Ramos (cell line): Measurements from ENCODE around the gene LGI4.
"Not testable (repeated sequence)": the region's sequence is repeated elsewhere in the genome, so short reads cannot be mapped to it uniquely, and the experiment has no call there.

Experiments
- in situ Hi-C: fragments of 300-500 bp; cut with MboI; formaldehyde crosslinking; loops from one replicate; pipeline ENCODE4 v1.14.3; 2022; ENCODE audit warnings: low sequenced_read_pairs; ENCODE audit not compliant: unreplicated experiment

LGI4 gene

GRCh38 chr19:35143818-35144217, 9.0 kb upstream of the LGI4 start:
- in situ Hi-C loops: no loop called here

GRCh38 chr19:35143231-35143715, 8.4 kb upstream of the LGI4 start, which contains the start of gene FXYD7:
Gene FXYD7, plus strand, starts transcription at chr19:35143255. Its CDS starts 79 bp downstream, at chr19:35143334.
- in situ Hi-C loops: no loop called here

DNA sequence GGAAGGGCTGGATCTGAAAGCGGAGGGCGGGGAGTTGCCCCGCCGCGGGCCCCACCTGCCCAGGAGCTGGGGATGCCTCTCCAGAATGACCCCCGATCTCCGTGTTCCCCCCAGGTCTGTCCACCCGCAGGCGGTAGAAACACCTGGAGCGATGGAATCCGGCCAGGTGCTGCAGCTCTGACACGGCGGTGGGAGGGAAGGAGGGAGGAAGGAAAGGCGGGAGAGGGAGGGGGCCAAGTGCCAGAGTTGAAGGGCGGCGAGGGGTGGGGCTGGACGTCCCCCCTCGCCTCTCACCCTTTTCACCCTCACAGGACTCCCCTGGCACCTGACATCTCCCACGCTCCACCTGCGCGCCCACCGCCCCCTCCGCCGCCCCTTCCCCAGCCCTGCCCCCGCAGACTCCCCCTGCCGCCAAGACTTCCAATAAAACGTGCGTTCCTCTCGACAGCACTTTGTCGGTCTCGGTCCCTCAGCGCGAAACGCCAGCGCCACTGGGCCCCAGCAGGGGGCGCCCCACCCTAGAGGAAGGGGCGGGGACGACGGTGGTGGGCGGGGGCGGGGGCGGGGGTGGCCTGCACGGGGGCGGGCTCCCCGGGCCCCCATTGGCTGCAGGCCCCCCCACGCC, 7.9 kb upstream of the LGI4 start:
- in situ Hi-C loops: no loop called here

DNA sequence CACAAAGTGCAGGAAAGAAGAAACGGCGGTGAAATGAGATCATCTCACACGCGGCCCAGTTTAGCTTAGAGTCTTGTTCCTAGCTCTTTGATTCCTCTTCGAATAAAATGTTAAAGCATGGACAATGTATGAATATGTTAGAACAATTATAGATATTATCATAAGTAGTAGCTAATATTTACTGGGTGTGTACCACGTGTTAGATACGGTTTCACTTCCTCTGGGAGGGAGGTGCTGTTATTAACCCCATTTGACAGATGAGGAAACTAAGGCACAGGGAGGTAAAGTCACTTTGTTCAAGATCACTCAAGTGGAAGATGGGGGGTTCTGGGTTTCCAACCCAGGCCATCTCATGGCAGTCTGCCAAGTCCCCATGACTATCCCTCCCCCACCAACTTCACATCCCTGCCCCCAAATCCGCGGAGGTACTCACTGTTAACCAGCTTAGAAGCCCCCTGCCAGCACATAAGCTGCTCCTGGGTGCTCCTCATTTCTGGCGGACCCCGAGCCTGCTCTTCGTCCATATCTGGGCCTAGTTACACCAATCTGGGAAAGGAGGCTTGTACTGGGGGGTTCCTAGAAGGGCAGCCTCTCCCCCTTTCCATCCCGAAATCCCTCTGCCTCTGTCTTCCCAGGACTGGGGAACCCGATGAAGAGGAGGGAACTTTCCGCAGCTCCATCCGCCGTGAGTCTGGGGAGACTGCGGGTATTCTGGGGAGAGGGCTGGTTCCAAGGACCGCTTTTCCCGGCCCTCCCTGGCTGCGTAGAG, 7.2 kb upstream of the LGI4 start:
- in situ Hi-C loops: no loop called here

DNA sequence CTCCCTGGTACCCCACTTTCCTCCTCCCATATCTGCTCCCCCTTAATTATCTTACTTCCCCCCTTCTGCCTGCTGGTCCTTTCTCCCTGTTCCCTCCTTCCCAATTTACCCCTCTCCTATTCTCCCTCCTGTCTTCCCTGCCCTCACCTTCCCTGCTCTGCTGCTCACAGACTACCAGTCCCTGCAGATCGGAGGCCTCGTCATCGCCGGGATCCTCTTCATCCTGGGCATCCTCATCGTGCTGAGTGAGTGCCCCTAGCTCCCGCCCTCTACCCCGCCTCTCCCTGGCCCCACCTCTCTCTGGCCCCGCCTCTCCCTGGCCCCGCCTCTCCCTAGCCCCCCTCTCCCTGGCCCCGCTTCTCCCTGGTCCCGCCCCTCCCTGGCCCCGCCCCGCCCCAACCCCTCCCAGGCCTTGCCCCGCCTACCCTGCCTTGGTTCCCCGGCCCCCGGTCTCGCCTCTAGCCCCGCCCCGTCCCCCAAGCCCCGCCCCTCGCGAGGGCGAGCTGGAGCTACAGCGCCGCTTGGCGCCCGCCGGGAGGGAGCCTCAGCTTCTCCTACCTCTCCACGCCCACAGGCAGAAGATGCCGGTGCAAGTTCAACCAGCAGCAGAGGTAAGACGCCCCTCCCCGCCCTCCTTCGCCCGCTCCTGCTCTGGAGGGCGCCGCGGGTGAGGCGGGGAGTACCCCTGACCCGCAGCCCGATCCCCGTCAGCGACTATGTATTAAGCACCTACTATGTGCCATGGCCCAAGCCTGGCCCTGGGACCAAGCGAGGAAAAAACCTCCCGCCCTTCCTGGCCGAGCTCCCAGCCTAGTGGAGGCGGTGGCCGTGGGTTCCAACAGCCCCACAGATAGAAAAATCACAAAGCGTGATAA, 6.3 kb upstream of the LGI4 start:
- in situ Hi-C loops: no loop called here

GRCh38 chr19:35140207-35140961, 5.5 kb upstream of the LGI4 start:
- in situ Hi-C loops: no loop called here

DNA sequence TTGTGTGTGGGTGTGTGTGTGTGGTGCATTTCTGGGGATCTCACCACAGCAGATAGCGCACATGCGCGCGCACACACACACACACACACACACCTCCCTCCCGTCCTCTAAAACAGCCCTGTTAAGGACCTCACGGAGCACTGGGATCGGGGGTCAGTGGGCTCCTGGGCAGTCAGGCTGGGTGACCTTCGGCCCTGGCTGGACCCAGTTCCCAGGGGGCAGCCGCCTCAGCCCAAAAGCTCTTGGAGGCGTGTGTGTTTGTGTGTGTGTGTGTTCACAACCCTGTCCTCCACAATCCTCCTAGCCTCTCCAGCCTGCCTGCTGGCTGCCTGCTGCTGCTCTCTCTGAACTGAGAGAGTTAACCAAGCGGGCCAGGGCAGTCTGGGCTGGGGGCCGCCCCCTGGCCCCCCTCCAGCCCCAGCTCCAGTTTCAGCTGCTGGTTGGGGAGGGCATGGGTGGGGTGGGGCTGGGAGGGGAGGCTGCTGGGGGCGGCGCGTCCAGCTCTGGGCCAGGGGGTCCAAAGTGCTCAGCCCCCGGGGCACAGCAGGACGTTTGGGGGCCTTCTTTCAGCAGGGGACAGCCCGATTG, 3.5 kb upstream of the LGI4 start, which contains the start of gene FXYD1:
TSS of gene FXYD1 (plus strand) at position 520 of the 588 bp plus-strand sequence. CDS start 1,256 bp downstream, outside the sequence.
- in situ Hi-C loops: loop anchor here (5.0 kb wide), 1 partner anchor 76 kb away; no protein-coding TSS in a partner anchor

DNA sequence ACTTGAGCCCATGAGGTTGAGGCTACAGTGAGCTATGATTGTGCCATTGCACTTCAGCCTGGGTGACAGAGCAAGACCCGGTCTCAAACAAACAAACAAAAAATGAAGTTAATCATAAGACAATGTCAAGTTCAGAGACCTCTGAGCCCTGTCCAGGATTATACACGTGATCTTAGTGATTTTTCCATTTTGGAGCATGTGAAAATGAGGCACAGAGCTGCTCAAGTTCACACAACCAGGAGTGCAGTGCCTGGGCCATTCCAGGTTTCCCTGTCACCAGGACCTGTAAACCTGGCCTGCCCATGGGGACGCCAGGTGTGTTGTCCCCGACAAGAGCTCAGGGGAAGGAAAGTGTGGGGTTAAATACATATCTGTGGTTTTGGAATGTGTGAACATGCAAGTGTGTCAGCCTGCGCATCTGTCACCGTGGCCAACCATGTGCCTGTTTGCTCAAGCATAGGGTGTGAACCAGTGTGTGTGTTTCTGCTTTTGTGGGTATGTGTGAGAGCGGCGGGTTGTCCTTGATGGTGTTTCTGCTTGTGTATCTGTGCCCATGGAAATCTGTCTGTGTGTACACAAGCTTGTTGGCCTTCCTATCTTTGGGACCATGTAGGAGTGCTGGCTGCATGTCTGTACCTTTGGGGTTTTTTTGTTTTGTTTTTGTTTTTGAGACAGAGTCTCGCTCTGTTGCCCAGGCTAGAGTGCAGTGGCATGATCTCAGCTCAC, 2.3 kb upstream of the LGI4 start:
- in situ Hi-C loops: loop anchor here (5.0 kb wide), 1 partner anchor 75 kb away; no protein-coding TSS in a partner anchor

- in situ Hi-C loops: loop anchor here (5.0 kb wide), 1 partner anchor 74 kb away; no protein-coding TSS in a partner anchor
Measured at GRCh38 chr19:35136231-35136630, 1.4 kb upstream of the LGI4 start.

GRCh38 chr19:35135389-35135909, 590 bp upstream of the LGI4 start:
- in situ Hi-C loops: loop anchor here (5.0 kb wide), 1 partner anchor 73 kb away; no protein-coding TSS in a partner anchor

DNA sequence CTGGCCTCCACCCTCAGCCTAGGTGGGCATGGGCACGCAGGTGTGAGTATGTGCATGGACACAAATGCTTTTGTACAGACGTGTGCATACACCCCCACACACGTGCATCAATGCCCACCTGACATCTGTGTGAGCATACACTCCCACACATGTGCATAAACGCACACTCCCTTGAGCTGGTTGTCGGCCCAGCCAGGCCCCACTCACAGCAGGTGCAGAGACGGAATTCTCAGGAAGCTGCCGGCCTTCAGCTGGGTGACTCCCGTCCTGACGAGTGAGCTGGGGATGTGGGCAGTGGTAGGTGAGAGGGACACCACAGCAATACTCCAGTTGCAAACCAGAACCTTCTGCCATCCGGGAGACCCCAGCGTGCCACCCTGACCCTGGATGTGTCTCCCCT, 1.0 kb downstream of the LGI4 start:
- in situ Hi-C loops: no loop called here

DNA sequence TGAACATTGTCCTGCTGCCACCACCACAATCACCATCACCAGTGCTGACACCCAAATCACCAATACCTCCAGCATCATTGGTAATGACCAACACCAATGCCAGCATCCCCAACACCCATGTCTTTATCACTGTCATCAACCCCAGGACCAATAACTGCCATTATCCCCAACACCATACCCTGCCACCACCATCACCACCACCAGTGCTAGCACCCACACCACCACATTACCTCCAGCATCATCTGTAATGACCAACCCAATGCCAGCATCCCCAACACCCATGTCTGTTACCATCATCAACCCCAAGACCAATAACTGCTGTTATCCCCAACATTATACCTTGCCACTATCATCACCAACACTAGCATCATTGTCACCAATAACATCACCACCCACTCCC, 2.6 kb downstream of the LGI4 start:
- in situ Hi-C loops: no loop called here

DNA sequence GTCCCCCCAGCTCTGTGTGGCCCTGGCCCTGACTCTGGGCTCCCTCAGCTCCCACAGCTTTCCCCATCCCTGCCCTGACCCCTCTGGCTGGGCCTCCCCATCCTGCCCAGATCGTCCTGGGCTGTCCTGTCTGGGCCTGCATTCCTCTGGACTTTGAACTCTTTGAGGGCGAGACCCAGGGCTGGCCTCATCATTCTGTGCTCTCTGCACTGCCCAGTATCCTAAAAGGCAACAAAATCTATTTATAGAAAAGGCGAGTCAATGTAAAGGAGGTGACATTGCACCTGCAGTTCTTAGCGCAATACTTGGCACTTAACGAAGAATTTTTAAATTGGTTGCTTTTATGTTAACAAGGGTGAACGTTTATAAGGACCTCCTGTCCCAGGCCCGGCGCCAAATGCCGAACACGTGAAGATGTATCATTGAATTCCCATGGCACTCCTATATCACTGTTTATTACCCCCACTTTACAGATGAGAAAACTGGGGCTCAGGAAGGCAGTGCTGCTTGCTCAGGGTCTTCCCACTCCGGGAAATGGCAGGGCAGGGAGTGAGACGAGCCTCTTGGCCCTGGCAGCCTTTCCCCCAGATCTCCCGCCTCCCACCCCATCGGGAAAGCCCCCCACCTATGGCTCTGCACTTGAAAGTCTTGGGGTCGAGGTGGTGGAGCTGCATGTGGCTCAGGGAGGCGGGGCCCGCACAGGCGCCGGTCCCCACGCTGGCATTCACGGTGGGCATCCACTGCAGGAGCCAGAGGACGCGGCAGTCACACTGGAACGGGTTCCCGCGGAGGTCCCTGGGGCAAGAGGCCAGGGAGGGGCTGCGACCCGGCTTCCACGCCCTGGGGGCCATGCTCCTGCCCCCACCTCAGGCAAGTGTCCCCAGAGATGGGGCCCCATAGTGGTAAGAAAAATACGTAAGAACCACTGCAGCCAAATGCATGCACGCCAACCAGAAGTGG, 3.8 kb downstream of the LGI4 start:
- in situ Hi-C loops: no loop called here

- in situ Hi-C loops: not testable (repeated sequence)
Measured at GRCh38 chr19:35129724-35130274, 5.1 kb downstream of the LGI4 start.

GRCh38 chr19:35128398-35129057, 6.3 kb downstream of the LGI4 start:
- in situ Hi-C loops: no loop called here

DNA sequence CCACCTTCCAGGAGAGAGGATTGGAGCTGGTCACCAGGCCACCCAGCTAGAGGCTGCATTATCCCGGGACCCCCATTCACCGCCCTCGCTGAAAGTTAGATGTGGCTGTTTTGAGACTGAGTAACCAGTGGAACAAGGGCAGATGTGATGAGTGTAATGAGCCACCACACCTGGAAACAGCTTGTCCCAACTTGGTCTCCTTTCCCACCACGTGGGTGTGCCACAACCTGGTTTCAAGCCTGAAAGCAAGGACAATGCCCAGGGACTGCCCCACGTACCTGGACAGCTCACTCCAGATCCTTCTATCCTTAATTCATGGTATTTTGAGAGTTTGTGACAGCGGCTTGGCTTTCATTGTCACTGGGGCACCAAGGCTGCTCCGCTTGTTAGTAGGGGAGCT, 7.0 kb downstream of the LGI4 start:
- in situ Hi-C loops: no loop called here

DNA sequence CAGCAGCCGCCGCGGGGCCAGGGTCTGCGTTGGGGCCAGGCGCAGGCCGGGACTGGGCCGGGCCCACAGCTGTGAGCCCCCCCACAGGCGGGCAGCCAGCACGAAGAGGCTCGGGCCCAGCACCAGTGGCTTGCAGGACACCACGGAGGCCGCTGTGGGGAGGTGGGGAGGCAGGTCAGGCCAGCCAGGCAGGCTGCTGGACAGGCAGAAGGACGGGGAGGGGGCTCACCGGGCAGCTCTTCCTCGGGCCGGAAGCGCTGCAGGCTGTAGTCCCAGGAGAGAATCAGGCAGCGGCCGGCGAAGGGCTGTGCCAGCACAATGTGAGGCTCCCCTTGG, 8.3 kb downstream of the LGI4 start:
- in situ Hi-C loops: no loop called here
